ENCODE data around the gene HIPK4. TPM values are rescaled to one million over a fixed set of nuclear protein-coding genes. Genes with fewer than 3 reads are reported as not detected.

Gene HIPK4
- total RNA-seq, 2 experiments from 2014 or later = not detected

GRCh38 chr19:40407714-40408597 is 18.0 kb upstream of the HIPK4 start:
- Histone ChIP-seq H3K27ac (ENCODE audit: low read depth, low read length, poor library complexity, severe bottlenecking) (peak overlapping the region; percentile 26), H2AFZ (ENCODE audit: low read length) (peak overlapping the region; percentile 43; the same call in 1 of the 2 replicates)
- CTCF ChIA-PET (ENCODE audit: unreplicated experiment) = no interaction called here

DNA sequence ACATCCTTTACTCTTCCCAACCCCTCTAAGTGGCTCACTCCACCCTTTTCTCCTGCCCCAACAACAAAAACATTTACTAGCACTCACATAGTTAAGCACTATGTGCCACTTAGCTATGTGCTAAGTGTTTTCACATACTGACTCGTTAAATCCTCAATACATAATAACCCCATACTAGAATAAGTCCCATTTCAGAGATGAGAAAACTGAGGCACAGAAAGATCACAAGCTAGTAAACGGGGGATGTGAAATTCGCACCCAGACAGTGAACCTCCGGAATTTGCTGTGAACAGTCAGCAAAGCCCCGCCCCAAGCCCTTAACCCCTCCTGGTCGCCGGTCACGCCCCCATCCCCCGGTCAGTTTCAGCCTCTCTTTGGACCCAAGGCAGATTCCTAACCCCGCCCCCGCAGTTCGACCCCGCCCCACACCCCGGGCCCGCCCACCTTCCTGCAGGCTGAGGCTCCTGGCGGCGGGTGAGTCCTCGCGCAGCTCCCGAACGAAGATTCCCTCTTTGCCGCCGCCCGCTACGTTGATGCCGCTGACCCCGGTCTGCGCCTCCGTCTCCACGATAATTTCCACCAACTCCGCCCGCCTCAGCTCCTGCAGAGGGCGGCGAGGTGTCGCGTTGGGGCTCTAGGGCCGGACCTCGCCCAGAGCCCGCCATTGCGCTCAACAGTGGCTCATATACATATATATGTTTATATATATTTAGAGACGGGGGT is 13.4 kb upstream of the HIPK4 start:
- Histone ChIP-seq H3K9me3 (ENCODE audit: low read length) (no peaks in the 10 kb centered on the region), H2AFZ (ENCODE audit: low read length) (peak overlapping the region; percentile 95), H3K36me3 (ENCODE audit: insufficient read depth, low read length) (no peaks in the 10 kb centered on the region), H3K4me2 (ENCODE audit: low read length) (peak overlapping the region; percentile 99), H3K9me2 (ENCODE audit: insufficient read depth, low read length) (no peaks in the 10 kb centered on the region), H3K4me1 (ENCODE audit: insufficient read depth, low read length, poor library complexity, severe bottlenecking) (peaks cover 28% of the 10 kb centered on the region), H3K4me3 (ENCODE audit: low read depth, low read length, poor library complexity, severe bottlenecking) (peak overlapping the region; percentile 73), H3K79me2 (ENCODE audit: insufficient read depth, low read depth, low read length) (no peaks in the 10 kb centered on the region), H4K20me1 (ENCODE audit: insufficient read depth, low read length) (no peaks in the 10 kb centered on the region), H3K27ac (ENCODE audit: low read depth, low read length, poor library complexity, severe bottlenecking) (peak overlapping the region; percentile 66)
- BruUV-seq (replicated peaks) = no TSS peak
- ChIA-PET CTCF (ENCODE audit: unreplicated experiment) (interaction anchor here (0.5 to 0.6 kb wide), 2 partner anchors 47 to 569 kb away, joined by 3 to 7 read pairs; partner anchors contain the start of gene DYRK1B), POLR2A (interaction anchor here (0.7 to 1.6 kb wide), 6 partner anchors 8 to 1367 kb away, joined by 3 to 7 read pairs (median 4); partner anchors contain the start of genes C19orf47 and PLD3)
- intact Hi-C loops (cut with micrococcal nuclease; ENCODE audit: unreplicated experiment) = loop anchor here (5.0 to 10.0 kb wide), 2 partner anchors 56 to 99 kb away; partner anchors contain the start of genes C19orf47 and PLD3
- TF ChIP-seq EZH2phosphoT487 (IDR thresholded peaks at IDR 0.05; ENCODE audit: borderline replicate concordance, low read depth, low read length) (no peak), CTCF (conservative IDR thresholded peaks at IDR 0.05; ENCODE audit: low read length) (no peak)
- peak; percentile 93 for DNase-seq (ENCODE audit: low spot score)

More at GRCh38 chr19:40407714-40408597, 18.0 kb upstream of the HIPK4 start:
- DNase-seq (ENCODE audit: low spot score) = peak; percentile 56
- Histone ChIP-seq H3K4me1 (ENCODE audit: insufficient read depth, low read length, poor library complexity, severe bottlenecking) (peaks cover 60% of the 10 kb centered on the region), H3K9me2 (ENCODE audit: insufficient read depth, low read length) (no peaks in the 10 kb centered on the region), H3K9me3 (ENCODE audit: low read length) (no peaks in the 10 kb centered on the region), H4K20me1 (ENCODE audit: insufficient read depth, low read length) (no peaks in the 10 kb centered on the region), H3K36me3 (ENCODE audit: insufficient read depth, low read length) (no peaks in the 10 kb centered on the region), H3K4me3 (ENCODE audit: low read depth, low read length, poor library complexity, severe bottlenecking) (peak overlapping the region; percentile 15), H3K4me2 (ENCODE audit: low read length) (peak overlapping the region; percentile 39), H3K79me2 (ENCODE audit: insufficient read depth, low read depth, low read length) (no peaks in the 10 kb centered on the region)
- intact Hi-C loops (cut with micrococcal nuclease; ENCODE audit: unreplicated experiment) = loop anchor here (5.0 to 10.0 kb wide), 2 partner anchors 54 to 103 kb away; no protein-coding TSS in a partner anchor
- POLR2A ChIA-PET = interaction anchor here (0.6 to 1.4 kb wide), 2 partner anchors 35 to 450 kb away, joined by 3 to 7 read pairs; partner anchors contain the start of gene SERTAD3
- no TSS peak for BruUV-seq (replicated peaks)
- TF ChIP-seq EZH2phosphoT487 (IDR thresholded peaks at IDR 0.05; ENCODE audit: borderline replicate concordance, low read depth, low read length) = no peak
- no peak for TF ChIP-seq CTCF (conservative IDR thresholded peaks at IDR 0.05; ENCODE audit: low read length)
